GM12875 (cell line): Measurements from ENCODE around the gene TMEM108.

Source experiments
- H3K4me3 ChIP-seq: one replicate; pipeline ENCODE4 v1.5.1; 2011; ENCODE audit warnings: low read depth, low read length, control low read depth
- TF ChIP-seq, protein P1 (sequence below): IDR thresholded peaks from 2 replicates; pipeline ENCODE4 v1.5.1; 2011; ENCODE audit warnings: low read depth, mild to moderate bottlenecking, control low read depth, inconsistent platforms, low read length, moderate library complexity, borderline replicate concordance; ENCODE audit not compliant: insufficient read depth

TMEM108 gene

DNA sequence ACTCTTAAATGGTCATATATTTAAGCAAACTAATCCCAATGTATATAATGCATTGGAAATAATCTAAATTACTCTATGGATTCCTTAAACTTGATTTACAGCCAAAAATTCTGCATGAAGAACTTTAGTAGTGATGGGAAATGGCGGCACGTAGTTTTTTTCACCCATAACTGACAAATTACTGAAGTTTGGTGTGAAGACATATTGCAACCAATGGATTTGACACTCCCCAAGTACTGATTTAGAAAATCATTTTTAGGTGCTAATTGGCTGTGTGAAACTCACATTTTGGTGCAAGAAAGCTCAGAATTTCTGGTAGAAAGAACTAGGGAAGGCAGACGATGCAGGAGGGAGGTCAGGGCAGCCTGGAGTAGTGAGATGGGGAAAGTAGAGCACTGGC, 19.3 kb upstream of the TMEM108 start:
- TF ChIP-seq, protein P1, sequence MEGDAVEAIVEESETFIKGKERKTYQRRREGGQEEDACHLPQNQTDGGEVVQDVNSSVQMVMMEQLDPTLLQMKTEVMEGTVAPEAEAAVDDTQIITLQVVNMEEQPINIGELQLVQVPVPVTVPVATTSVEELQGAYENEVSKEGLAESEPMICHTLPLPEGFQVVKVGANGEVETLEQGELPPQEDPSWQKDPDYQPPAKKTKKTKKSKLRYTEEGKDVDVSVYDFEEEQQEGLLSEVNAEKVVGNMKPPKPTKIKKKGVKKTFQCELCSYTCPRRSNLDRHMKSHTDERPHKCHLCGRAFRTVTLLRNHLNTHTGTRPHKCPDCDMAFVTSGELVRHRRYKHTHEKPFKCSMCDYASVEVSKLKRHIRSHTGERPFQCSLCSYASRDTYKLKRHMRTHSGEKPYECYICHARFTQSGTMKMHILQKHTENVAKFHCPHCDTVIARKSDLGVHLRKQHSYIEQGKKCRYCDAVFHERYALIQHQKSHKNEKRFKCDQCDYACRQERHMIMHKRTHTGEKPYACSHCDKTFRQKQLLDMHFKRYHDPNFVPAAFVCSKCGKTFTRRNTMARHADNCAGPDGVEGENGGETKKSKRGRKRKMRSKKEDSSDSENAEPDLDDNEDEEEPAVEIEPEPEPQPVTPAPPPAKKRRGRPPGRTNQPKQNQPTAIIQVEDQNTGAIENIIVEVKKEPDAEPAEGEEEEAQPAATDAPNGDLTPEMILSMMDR, result no peak

DNA sequence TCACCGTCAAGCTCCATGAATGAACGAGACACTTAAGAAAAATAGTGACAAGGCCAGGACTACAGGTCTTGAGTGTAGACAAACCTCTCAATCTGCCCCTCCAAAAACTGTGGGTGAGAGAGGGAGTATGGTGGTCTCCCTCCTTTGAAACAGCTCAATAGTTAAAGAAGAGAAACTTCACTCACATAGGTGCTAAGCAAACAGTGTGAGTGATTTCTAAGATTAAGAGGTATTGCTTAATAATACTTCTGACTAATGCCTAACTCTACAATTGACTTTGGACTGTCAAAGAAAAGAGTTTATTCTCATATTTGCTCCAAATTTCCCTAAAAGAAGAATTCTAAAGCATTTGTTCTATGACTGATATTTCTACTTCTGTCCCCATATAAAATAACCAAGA, 17.0 kb upstream of the TMEM108 start:
- TF ChIP-seq, protein P1, result no peak
- H3K4me3 ChIP-seq, result no peak overlapping the region

More for the DNA sequence above, 19.3 kb upstream of the TMEM108 start:
- H3K4me3 ChIP-seq, result no peak overlapping the region

DNA sequence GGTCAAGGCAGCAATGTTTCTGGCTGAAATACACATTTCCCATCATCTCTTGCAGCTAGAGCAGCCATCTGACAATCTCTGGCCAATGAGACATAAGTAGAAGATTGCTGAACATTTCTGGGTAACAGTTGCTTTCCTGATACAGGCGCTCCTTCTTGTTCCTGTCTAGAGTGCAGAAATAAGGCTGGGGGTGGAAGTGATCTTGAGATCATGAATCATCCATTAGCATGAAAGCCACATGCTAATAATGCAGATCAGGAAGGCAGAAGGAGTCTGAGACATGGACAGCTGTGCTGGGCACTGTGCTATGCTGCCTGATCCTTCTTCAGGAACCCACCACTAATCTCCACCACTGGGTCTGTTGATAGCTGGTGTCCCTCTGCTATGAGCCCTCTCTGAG, 14.8 kb upstream of the TMEM108 start:
- TF ChIP-seq, protein P1, result no peak
- no peak overlapping the region for H3K4me3 ChIP-seq

DNA sequence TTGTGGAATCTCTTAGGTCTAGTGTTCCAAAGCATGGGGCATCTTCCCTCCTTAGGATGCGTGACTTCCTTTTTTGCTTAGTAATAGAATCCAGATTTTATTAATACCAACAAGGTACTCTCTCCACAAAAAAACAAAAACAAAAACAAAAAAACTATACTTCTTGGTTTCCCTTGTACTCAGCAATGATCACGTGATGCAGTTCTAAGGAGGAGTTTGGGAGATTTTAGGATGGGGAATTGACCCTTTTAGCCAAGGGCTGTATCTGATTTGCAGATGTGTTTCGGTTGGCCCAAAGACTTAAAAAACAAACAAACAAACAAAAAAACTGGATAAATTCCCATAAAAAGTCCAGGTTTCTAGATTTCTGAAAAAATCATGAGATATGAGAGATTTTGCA, 12.6 kb upstream of the TMEM108 start:
- TF ChIP-seq, protein P1, result no peak
- no peak overlapping the region for H3K4me3 ChIP-seq

DNA sequence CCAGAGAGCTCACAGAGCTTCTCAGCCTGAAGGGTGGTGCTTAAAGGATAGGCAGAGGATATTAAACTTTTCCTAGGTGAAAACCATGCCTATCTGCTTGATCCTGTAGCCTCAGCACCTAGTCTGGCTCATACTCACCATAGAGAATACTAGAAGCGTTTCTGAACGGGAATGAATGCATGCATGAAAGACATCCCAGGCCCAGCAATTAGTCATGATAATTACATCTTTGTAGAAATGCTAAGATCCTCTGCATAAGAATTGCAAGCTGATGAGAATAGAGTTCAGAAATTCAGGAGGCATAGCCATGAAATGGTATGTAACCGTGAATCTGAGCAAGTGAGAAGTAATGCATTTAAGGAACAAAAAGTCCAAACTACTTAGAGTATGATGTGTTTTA, 5.9 kb upstream of the TMEM108 start:
- no peak overlapping the region for H3K4me3 ChIP-seq
- TF ChIP-seq, protein P1, result no peak

DNA sequence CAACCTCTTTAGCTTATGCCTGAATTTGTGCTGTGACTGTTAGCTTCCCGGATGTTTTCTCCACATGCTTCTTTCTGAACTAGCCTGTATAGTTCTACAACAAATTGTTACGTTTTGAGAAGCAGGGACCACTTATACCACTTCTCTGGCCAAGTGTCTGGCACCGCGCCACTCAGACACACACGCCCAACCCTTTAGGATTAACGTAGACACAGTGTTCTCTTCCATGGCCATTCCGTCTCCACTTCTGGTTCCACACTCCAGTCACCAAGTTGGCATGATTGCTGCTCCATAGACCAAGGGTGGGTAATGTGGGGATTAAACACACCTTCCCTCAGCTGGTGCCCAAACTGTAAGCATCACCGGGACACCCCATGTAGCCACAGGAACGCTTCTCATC, 755 bp upstream of the TMEM108 start:
- no peak overlapping the region for H3K4me3 ChIP-seq
- TF ChIP-seq, protein P1, result no peak

DNA sequence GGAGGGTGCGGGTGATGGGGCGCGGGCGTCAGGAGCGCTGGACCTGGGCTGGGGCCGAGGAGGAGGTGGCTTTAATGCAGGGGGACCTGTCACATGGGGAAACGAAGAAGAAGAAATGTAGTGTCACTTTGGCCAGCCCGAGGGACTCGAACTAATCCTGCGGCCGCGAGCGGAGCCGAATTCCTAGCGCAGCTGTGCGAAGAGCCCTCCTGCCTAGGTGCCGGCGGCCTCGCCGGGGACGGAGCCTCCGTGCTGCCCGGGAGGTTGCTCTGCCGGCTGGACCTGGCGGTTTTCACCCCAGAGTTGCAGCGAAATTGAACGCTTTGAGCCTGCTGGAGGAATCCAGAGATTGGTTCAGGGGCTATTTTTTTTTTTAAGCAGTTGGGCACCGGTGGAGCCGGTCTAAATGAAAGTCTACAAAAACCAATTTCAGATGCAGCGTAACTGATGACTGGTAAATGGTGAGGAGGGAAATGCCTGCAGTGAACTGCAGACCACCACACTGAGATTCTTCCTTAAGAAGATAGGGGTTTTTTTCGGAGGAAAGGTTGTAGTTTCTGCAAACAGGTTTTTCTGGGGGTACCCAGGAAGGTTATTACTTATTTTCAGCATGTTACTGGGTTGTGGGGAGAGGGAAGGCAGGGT, 662 bp downstream of the TMEM108 start:
- H3K4me3 ChIP-seq, result no peak overlapping the region
- TF ChIP-seq, protein P1, result no peak
